ENCODE results near the gene OR5B12. TPM values are rescaled to one million over a fixed set of nuclear protein-coding genes. Genes with fewer than 3 reads are reported as not detected.

Gene OR5B12
- total and polyA plus RNA-seq, 2 of the 8 experiments (the other 6 are each of a cell fraction or from before 2014, with no cell fraction given) = not detected

- TF ChIP-seq SP4 (IDR thresholded peaks at IDR 0.05; ENCODE audit: low read length) = no peak
- TF ChIP-seq, protein P1, sequence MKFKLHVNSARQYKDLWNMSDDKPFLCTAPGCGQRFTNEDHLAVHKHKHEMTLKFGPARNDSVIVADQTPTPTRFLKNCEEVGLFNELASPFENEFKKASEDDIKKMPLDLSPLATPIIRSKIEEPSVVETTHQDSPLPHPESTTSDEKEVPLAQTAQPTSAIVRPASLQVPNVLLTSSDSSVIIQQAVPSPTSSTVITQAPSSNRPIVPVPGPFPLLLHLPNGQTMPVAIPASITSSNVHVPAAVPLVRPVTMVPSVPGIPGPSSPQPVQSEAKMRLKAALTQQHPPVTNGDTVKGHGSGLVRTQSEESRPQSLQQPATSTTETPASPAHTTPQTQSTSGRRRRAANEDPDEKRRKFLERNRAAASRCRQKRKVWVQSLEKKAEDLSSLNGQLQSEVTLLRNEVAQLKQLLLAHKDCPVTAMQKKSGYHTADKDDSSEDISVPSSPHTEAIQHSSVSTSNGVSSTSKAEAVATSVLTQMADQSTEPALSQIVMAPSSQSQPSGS (IDR thresholded peaks at IDR 0.05; ENCODE audit: low read length) = no peak
Observed at GRCh38 chr11:58429273-58429672, 12.8 kb downstream of the OR5B12 start (continued).
